GM21360 (cell line): ENCODE results near the gene STAT5B.

Experiments used
- ATAC-seq: cut with Tn5 transposase; IDR thresholded peaks from one replicate; pipeline ENCODE4 v1.9.1; 2021; ENCODE audit warnings: mild to moderate bottlenecking, moderate library complexity; ENCODE audit not compliant: unreplicated experiment

The STAT5B gene

GRCh38 chr17:42286411-42287221 lies 10.4 kb upstream of the STAT5B start:
- ATAC-seq: no peak

GRCh38 chr17:42285346-42286050 lies 9.3 kb upstream of the STAT5B start:
- ATAC-seq: no peak

GRCh38 chr17:42284566-42284965 lies 8.4 kb upstream of the STAT5B start:
- ATAC-seq: no peak

GRCh38 chr17:42284024-42284369 lies 7.8 kb upstream of the STAT5B start:
- ATAC-seq: no peak

GRCh38 chr17:42283241-42284023 lies 7.2 kb upstream of the STAT5B start:
- ATAC-seq: no peak

- ATAC-seq: no peak
Observed at GRCh38 chr17:42282478-42283080, 6.4 kb upstream of the STAT5B start.

- no peak for ATAC-seq
Observed at GRCh38 chr17:42281571-42282096, 5.4 kb upstream of the STAT5B start.

GRCh38 chr17:42279776-42280630 lies 3.8 kb upstream of the STAT5B start:
- ATAC-seq: no peak

GRCh38 chr17:42277342-42277712 lies 1.1 kb upstream of the STAT5B start:
- ATAC-seq: no peak

- ATAC-seq: peak; percentile 18
Observed at GRCh38 chr17:42276609-42277341, 584 bp upstream of the STAT5B start.

- peak; percentile 39 for ATAC-seq
Observed at GRCh38 chr17:42275527-42276358, 448 bp downstream of the STAT5B start.

- no peak for ATAC-seq
Observed at GRCh38 chr17:42274812-42275526, 1.2 kb downstream of the STAT5B start.

GRCh38 chr17:42274253-42274542 lies 2.0 kb downstream of the STAT5B start:
- ATAC-seq: no peak

- ATAC-seq: no peak
Observed at GRCh38 chr17:42273474-42274252, 2.5 kb downstream of the STAT5B start.

GRCh38 chr17:42272162-42272907 lies 3.9 kb downstream of the STAT5B start:
- ATAC-seq: no peak

GRCh38 chr17:42271779-42272035 lies 4.5 kb downstream of the STAT5B start:
- no peak for ATAC-seq
